Left cardiac atrium (tissue), 4 donors: ENCODE data around the gene ZNF436. TPM values are rescaled to one million over a fixed set of nuclear protein-coding genes. Genes with fewer than 3 reads are reported as not detected.
"Not testable (repeated sequence)": the region's sequence is repeated elsewhere in the genome, so short reads cannot be mapped to it uniquely, and the experiment has no call there.

Source experiments
- ATAC-seq, 2 donors: fragments of 200-7000 bp; cut with Tn5 transposase; one replicate each; pipeline ENCODE4 v1.9.1; 2020; ENCODE audit warnings: mild to moderate bottlenecking in 2 of 2, moderate library complexity in 2 of 2
- DNase-seq: peaks from one replicate; pipeline ENCODE4 v3.0.0-alpha.2; 2020
- intact Hi-C, 2 donors: fragments of 100-400 bp; cut with DNase I; formaldehyde crosslinking; loops; one replicate each; pipeline versions ENCODE4 v1.14.1 to v1.15.1; 2022 to 2023
- total RNA-seq, 2 donors: library from RNA; stranded (reverse); fragmentation: NEBNext Ultra II Directional; extraction: Animal tissue kit (Norgen Biotek cat#: 25700); gene quantifications; one replicate each; pipeline ENCODE4 v1.2.1, GENCODE V29; 2021
- donor health status: DM: no; HTN: yes; CAD: no.
- donor health status: DM: no; HTN: yes; CAD: no; lungs with severe emphysema.
- donor health status: DM: yes; HTN: yes; CAD: no.
- donor health status: Dilated cardiomyopathy.

The ZNF436 gene
- total RNA-seq, 2 donors from 2014 or later: 10.1 to 14.2 TPM

GRCh38 chr1:23343221-23344110 lies 26.2 kb downstream of the ZNF436 start:
- ATAC-seq (peak; percentile 36 to 58), DNase-seq (peak; percentile 35)
- intact Hi-C loops: loop anchor here (10.0 kb wide), 1 partner anchor 61 kb away; no protein-coding TSS in a partner anchor

GRCh38 chr1:23341931-23342692 lies 27.5 kb downstream of the ZNF436 start:
- ATAC-seq: no peak

GRCh38 chr1:23339632-23340031 lies 30.0 kb downstream of the ZNF436 start:
- DNase-seq (no peak), ATAC-seq (no peak)
- intact Hi-C loops: loop anchor here (10.0 kb wide), 1 partner anchor 65 kb away; no protein-coding TSS in a partner anchor

More at GRCh38 chr1:23341931-23342692, 27.5 kb downstream of the ZNF436 start:
- no peak for DNase-seq
- intact Hi-C loops: loop anchor here (10.0 kb wide), 1 partner anchor 63 kb away; no protein-coding TSS in a partner anchor

- ATAC-seq: peak in 1 of 2 donors; percentile 26
- intact Hi-C loops: no loop called here
- DNase-seq: no peak
These were observed 31.8 kb downstream of the ZNF436 start for GRCh38 chr1:23337869-23338268.

GRCh38 chr1:23331713-23332112 lies 37.9 kb downstream of the ZNF436 start:
- intact Hi-C loops: no loop called here
- no peak for DNase-seq
- no peak for ATAC-seq

- ATAC-seq: no peak
- no peak for DNase-seq
- intact Hi-C loops: no loop called here
These were observed 38.8 kb downstream of the ZNF436 start for GRCh38 chr1:23330846-23331245.

GRCh38 chr1:23325393-23325792 lies 44.2 kb downstream of the ZNF436 start:
- DNase-seq (no peak), ATAC-seq (no peak)
- intact Hi-C loops: no loop called here

- no peak for DNase-seq
- no peak for ATAC-seq
- intact Hi-C loops: no loop called here
These were observed 46.9 kb downstream of the ZNF436 start for GRCh38 chr1:23322770-23323169.

- DNase-seq, intact Hi-C loops, ATAC-seq: not testable (repeated sequence)
These were observed 59.4 kb downstream of the ZNF436 start for GRCh38 chr1:23310280-23310679.

Other genes with a start within 250 kb of the ZNF436 start
- 10 to 100 TPM; 31.7 to 55.7 TPM for gene LUZP1, start 201.0 kb downstream of the ZNF436 start, total RNA-seq
- not detected for gene HTR1D, start 152.3 kb downstream of the ZNF436 start, total RNA-seq
- 10 to 100 TPM; 57.3 to 79.8 TPM for gene HNRNPR, start 25.6 kb downstream of the ZNF436 start, total RNA-seq
- gene TCEA3, start 54.9 kb upstream of the ZNF436 start, total RNA-seq: 10 to 100 TPM; 32.9 to 38.3 TPM
- 10 to 100 TPM; 36.4 to 39.9 TPM for gene ASAP3, start 114.3 kb upstream of the ZNF436 start, total RNA-seq
- 1 to 10 TPM in 1 of 2 donors, under 1 TPM in 1; 0.18 to 1.3 TPM for gene E2F2, start 161.4 kb upstream of the ZNF436 start, total RNA-seq
- gene ID3, start 189.7 kb upstream of the ZNF436 start, total RNA-seq: 100 to 1,000 TPM; 119 to 172 TPM